SH-SY5Y (cell line): ENCODE data around the gene CDKN1C.

Source experiments
- GATA2 ChIP-seq: IDR thresholded peaks from 2 replicates; pipeline ENCODE4 v1.6.1; 2011; ENCODE audit warnings: mild to moderate bottlenecking, low read depth, low read length
- GATA3 ChIP-seq: IDR thresholded peaks from 2 replicates; pipeline ENCODE4 v1.6.1; 2011; ENCODE audit warnings: low read depth, mild to moderate bottlenecking, low read length, moderate library complexity

Gene CDKN1C

GRCh38 chr11:2927851-2928604 is 42.5 kb upstream of the CDKN1C start:
- TF ChIP-seq GATA2 (no peak), GATA3 (no peak)

DNA sequence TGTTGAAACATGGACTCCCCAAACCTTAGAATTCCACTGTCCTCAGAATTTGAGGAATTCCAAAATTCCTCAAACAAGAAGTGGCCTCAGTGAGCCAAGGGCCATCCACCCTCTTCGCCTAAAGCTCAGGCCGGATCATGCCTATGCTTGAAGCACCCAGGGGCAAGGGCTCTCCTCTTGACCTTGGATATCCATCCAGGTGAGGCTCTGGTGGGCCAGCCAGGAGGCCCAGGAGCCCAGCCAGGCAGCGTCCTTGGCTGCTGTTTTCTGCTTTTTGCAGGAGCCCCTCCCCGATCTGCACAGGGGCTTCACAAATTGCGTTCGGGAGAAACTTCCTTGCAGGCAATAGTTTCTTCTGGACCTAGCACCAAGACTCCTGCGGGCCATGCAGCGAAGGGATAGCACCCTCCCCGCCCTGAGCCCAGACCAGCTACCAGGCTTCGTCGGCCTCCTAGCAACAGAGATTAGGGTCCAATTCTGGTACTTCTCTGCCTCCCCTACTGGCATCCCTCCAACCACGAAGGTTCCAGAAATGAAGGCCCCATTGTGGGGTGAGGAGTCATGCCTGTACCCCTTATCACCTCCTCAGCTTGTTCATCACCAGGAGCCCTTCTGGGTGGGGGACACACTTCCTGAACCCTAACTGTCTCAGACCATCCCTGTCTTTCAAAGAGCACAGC is 41.7 kb upstream of the CDKN1C start:
- TF ChIP-seq GATA3: no peak

GRCh38 chr11:2926611-2927051 is 41.1 kb upstream of the CDKN1C start:
- TF ChIP-seq GATA2 (no peak), GATA3 (no peak)

- TF ChIP-seq GATA2 (no peak), GATA3 (no peak)
Observed at GRCh38 chr11:2924821-2925675, 39.5 kb upstream of the CDKN1C start.

DNA sequence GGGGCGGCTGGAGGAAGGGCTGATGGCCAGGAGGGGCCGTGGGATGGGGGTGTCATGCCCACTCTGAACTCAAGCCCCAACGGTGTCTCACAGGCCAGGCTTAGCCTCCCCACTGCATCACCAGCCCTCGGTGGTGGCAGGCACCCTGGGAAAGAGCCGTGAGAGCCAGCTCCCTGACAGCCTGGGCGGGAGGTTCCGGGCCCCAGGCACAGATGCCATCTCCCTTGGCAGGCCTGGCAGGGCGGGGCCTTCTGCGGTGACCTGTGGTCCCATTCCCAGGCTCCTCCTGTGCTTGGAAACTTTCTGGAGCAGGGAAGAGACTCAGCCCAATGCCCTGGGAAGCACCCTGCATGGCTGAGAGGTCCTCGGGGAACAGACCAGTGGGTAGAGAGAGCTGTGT is 38.8 kb upstream of the CDKN1C start:
- TF ChIP-seq GATA2: no peak
- no peak for TF ChIP-seq GATA3

GRCh38 chr11:2923446-2924375 is 38.1 kb upstream of the CDKN1C start:
- TF ChIP-seq GATA3 (no peak), GATA2 (no peak)

- no peak for TF ChIP-seq GATA3
- no peak for TF ChIP-seq GATA2
Observed at GRCh38 chr11:2922655-2923054, 37.1 kb upstream of the CDKN1C start.

DNA sequence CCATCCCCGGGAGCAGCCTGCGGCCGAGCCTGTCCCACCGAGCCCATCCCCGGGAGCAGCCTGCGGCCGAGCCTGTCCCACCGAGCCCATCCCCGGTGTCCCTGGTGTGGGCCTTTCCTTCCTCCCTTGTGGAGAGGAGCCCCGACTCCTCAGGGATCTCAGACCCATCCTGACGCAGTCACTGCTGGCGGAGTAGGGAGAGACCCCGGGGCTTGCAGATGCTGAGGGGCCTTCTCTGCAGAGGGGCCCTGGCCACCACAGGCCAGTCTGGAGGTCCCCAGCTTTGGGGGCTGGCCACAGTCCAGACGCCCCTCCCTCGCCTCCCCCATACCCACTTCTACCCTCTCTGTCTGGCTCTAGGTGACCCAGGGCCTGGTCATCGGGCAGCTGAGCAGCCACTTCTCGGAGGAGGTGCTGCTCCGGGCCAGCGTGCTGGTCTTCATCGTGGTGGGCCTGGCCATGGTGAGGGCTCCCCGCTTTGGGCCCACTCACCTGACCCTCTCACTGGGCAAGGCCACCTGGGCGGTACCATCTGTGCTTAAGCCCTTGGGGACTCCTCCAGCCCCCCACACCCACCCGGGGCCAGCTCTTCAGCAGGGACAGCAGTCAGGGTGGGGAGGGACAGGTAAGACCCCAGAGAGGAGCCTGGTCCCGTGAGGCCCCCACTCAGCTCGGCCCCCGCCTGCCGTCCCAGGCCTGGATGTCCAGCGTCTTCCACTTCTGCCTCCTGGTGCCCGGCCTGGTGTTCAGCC is 36.3 kb upstream of the CDKN1C start:
- TF ChIP-seq GATA3: no peak
- TF ChIP-seq GATA2: no peak

GRCh38 chr11:2921261-2921660 is 35.7 kb upstream of the CDKN1C start:
- TF ChIP-seq GATA3: no peak
- TF ChIP-seq GATA2: no peak

GRCh38 chr11:2920343-2920742 is 34.8 kb upstream of the CDKN1C start:
- TF ChIP-seq GATA2 (no peak), GATA3 (no peak)

DNA sequence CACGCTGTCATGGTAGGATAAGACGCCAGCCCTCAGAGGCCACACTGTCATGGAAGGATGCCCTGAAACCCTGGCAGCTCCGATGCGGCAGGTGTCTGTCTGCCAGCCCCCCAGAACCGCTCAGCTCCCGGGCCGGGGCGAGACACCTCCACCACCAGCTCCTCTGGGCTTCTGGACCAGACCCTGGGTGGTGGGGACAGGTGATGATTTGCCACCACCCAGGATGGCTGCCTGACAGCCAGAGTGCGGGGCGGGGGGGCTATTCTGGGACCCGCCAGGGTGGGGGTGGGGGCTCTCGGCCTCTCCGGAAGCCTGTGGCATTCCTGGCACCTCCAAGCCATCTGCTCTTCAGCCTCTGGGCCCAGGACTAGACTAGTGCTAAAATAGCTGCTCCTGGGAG is 34.3 kb upstream of the CDKN1C start:
- TF ChIP-seq GATA3 (no peak), GATA2 (no peak)

DNA sequence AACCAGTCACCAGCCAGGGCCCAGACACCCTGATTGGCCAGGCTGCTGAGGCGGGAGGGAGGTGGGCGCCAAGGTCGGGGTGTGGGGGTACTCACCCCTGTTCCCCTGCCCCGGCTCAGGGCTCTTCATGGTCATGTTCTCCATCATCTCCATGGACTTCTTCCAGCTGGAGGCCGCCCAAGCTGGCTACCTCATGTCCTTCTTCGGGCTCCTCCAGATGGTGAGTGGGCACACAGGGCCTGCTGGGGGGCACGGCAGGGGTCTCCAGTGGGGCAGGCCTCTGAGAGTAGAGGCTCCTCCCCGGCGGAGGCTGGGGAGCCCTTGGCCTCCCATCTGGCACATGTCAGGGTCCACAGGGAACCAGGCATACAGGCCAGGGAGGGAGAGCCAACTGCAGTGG is 33.6 kb upstream of the CDKN1C start:
- TF ChIP-seq GATA2 (no peak), GATA3 (no peak)
